ENCODE data around the gene CCR7. TPM values are rescaled to one million over a fixed set of nuclear protein-coding genes. Genes with fewer than 3 reads are reported as not detected.

The CCR7 gene
- total RNA-seq, 1 donor from 2014 or later, result not detected

GRCh38 chr17:40551879-40552768, 13.1 kb downstream of the CCR7 start:
- no peaks in the 10 kb centered on the region for H4K20me1 ChIP-seq (ENCODE audit: insufficient read depth, low read length)
- no peak overlapping the region for H3K4me3 Mint-ChIP-seq (ENCODE audit: unreplicated experiment)
- FAIRE-seq (no peak), DNase-seq (ENCODE audit: low read depth) (peak; percentile 96)
- H3K27me3 Mint-ChIP-seq (ENCODE audit: low read depth, unreplicated experiment), result peaks cover 32% of the 10 kb centered on the region
- no peak overlapping the region for H3K27ac Mint-ChIP-seq (ENCODE audit: unreplicated experiment)
- no peak for TF ChIP-seq EZH2 (IDR thresholded peaks at IDR 0.05; ENCODE audit: insufficient read depth, low read length)
- no peaks in the 10 kb centered on the region for H3K79me2 ChIP-seq (ENCODE audit: insufficient read depth, low read length)
- H2AFZ ChIP-seq (ENCODE audit: low read depth, low read length), result peak overlapping the region; percentile 30
- H3K4me2 ChIP-seq (ENCODE audit: low read length), result peak overlapping the region; percentile 78
- peak overlapping the region; percentile 99 for H3K27ac ChIP-seq (ENCODE audit: low read depth, low read length)
- H3K9me3 ChIP-seq (ENCODE audit: insufficient read depth, low read depth, low read length), result no peaks in the 10 kb centered on the region
- H3K27me3 ChIP-seq (ENCODE audit: insufficient read depth, low read length), result no peaks in the 10 kb centered on the region
- peak overlapping the region; percentile 86 for H3K9ac ChIP-seq (ENCODE audit: low read length)
- H3K4me1 Mint-ChIP-seq (ENCODE audit: low read depth, unreplicated experiment), result peaks cover 27% of the 10 kb centered on the region
- no peaks in the 10 kb centered on the region for H3K9me3 Mint-ChIP-seq (ENCODE audit: unreplicated experiment)
- H3K36me3 ChIP-seq (ENCODE audit: insufficient read depth, low read length), result no peaks in the 10 kb centered on the region
- H3K36me3 Mint-ChIP-seq (ENCODE audit: low read depth, unreplicated experiment), result no peaks in the 10 kb centered on the region
- H3K4me3 ChIP-seq (ENCODE audit: insufficient read depth, low read depth, low read length), result peak overlapping the region; percentile 15
- peaks cover 66% of the 10 kb centered on the region for H3K4me1 ChIP-seq (ENCODE audit: insufficient read depth, low read length)

- Histone ChIP-seq H3K9me3 (ENCODE audit: insufficient read depth, low read depth, low read length) (no peaks in the 10 kb centered on the region), H3K9ac (ENCODE audit: low read length) (peak overlapping the region; percentile 86), H3K36me3 (ENCODE audit: insufficient read depth, low read length) (no peaks in the 10 kb centered on the region), H2AFZ (ENCODE audit: low read depth, low read length) (no peak overlapping the region), H3K79me2 (ENCODE audit: insufficient read depth, low read length) (no peaks in the 10 kb centered on the region), H3K27ac (ENCODE audit: low read depth, low read length) (peak overlapping the region; percentile 99), H4K20me1 (ENCODE audit: insufficient read depth, low read length) (no peaks in the 10 kb centered on the region), H3K4me1 (ENCODE audit: insufficient read depth, low read length) (peaks cover 62% of the 10 kb centered on the region), H3K27me3 (ENCODE audit: insufficient read depth, low read length) (no peaks in the 10 kb centered on the region), H3K4me2 (ENCODE audit: low read length) (peak overlapping the region; percentile 78), H3K4me3 (ENCODE audit: insufficient read depth, low read depth, low read length) (no peak overlapping the region)
- TF ChIP-seq CTCF (IDR thresholded peaks at IDR 0.05; ENCODE audit: insufficient read depth, low read depth, low read length) (no peak), EZH2 (IDR thresholded peaks at IDR 0.05; ENCODE audit: insufficient read depth, low read length) (no peak)
- DNase-seq (ENCODE audit: low read depth), result peak; percentile 98
- peak; percentile 71 for FAIRE-seq
- no peak overlapping the region for H3K4me3 Mint-ChIP-seq (ENCODE audit: unreplicated experiment)
- peak overlapping the region; percentile 66 for H3K27ac Mint-ChIP-seq (ENCODE audit: unreplicated experiment)
- H3K9me3 Mint-ChIP-seq (ENCODE audit: unreplicated experiment), result peaks cover under 1% of the 10 kb centered on the region
- peaks cover 25% of the 10 kb centered on the region for H3K27me3 Mint-ChIP-seq (ENCODE audit: low read depth, unreplicated experiment)
- peaks cover 27% of the 10 kb centered on the region for H3K4me1 Mint-ChIP-seq (ENCODE audit: low read depth, unreplicated experiment)
- no peaks in the 10 kb centered on the region for H3K36me3 Mint-ChIP-seq (ENCODE audit: low read depth, unreplicated experiment)
Observed at GRCh38 chr17:40551091-40551878, 14.0 kb downstream of the CCR7 start.

GRCh38 chr17:40550608-40551007, 14.7 kb downstream of the CCR7 start:
- Histone ChIP-seq H3K4me3 (ENCODE audit: insufficient read depth, low read depth, low read length) (no peak overlapping the region), H3K27me3 (ENCODE audit: insufficient read depth, low read length) (no peaks in the 10 kb centered on the region), H3K4me2 (ENCODE audit: low read length) (peak overlapping the region; percentile 78), H3K27ac (ENCODE audit: low read depth, low read length) (peak overlapping the region; percentile 99), H4K20me1 (ENCODE audit: insufficient read depth, low read length) (no peaks in the 10 kb centered on the region), H3K9me3 (ENCODE audit: insufficient read depth, low read depth, low read length) (no peaks in the 10 kb centered on the region), H3K36me3 (ENCODE audit: insufficient read depth, low read length) (no peaks in the 10 kb centered on the region), H3K9ac (ENCODE audit: low read length) (peak overlapping the region; percentile 86), H2AFZ (ENCODE audit: low read depth, low read length) (no peak overlapping the region), H3K4me1 (ENCODE audit: insufficient read depth, low read length) (peaks cover 62% of the 10 kb centered on the region), H3K79me2 (ENCODE audit: insufficient read depth, low read length) (no peaks in the 10 kb centered on the region)
- H3K36me3 Mint-ChIP-seq (ENCODE audit: low read depth, unreplicated experiment), result no peaks in the 10 kb centered on the region
- H3K9me3 Mint-ChIP-seq (ENCODE audit: unreplicated experiment), result peaks cover 3% of the 10 kb centered on the region
- TF ChIP-seq CTCF (IDR thresholded peaks at IDR 0.05; ENCODE audit: insufficient read depth, low read depth, low read length) (no peak), EZH2 (IDR thresholded peaks at IDR 0.05; ENCODE audit: insufficient read depth, low read length) (no peak)
- DNase-seq (ENCODE audit: low read depth) (peak; percentile 60), FAIRE-seq (peak; percentile 41)
- no peak overlapping the region for H3K27ac Mint-ChIP-seq (ENCODE audit: unreplicated experiment)
- peaks cover 27% of the 10 kb centered on the region for H3K4me1 Mint-ChIP-seq (ENCODE audit: low read depth, unreplicated experiment)
- H3K27me3 Mint-ChIP-seq (ENCODE audit: low read depth, unreplicated experiment), result peaks cover 21% of the 10 kb centered on the region
- H3K4me3 Mint-ChIP-seq (ENCODE audit: unreplicated experiment), result no peak overlapping the region

Measured in astrocyte (in vitro differentiated cells and primary cell).